Gastroesophageal sphincter (tissue), 3 donors: ENCODE measurements around the gene BANK1.

ENCODE experiments used
- CTCF ChIP-seq, 4 experiments: fragments of 200-600 bp in 2 of 4; fragments of 450-650 bp in 2 of 4; sonication (generic) in 1 of 4; IDR thresholded peaks; one replicate each; pipeline ENCODE4 v1.5.1; 2017 to 2019; ENCODE audit warnings: antibody characterized with exemption in 4 of 4, mild to moderate bottlenecking in 2 of 4, moderate library complexity in 2 of 4
- POLR2AphosphoS5 ChIP-seq: sonication (generic); formaldehyde crosslinking; IDR thresholded peaks from one replicate; pipeline ENCODE4 v1.6.1; 2017; ENCODE audit warnings: antibody characterized with exemption

GRCh38 chr4:101938836-101939235, 148.3 kb downstream of the BANK1 start:
- no peak for TF ChIP-seq POLR2AphosphoS5
- no peak for TF ChIP-seq CTCF (IDR thresholded peaks at IDR 0.05)
